GM12864 (cell line): Measurements from ENCODE around the gene GMPR.
A peak's percentile ranks its signal among the peaks of the same experiment; 100 is the strongest.

Source experiments
- DNase-seq: peaks from one replicate; pipeline ENCODE4 v3.0.0-alpha.2; 2011; ENCODE audit warnings: low read depth
- H3K4me3 ChIP-seq: 2 replicates; pipeline ENCODE4 v1.5.1; 2011; ENCODE audit warnings: mild to moderate bottlenecking, low read depth, low read length, control low read depth
- CTCF ChIP-seq: IDR thresholded peaks from 2 replicates; pipeline ENCODE4 v1.5.1; 2011; ENCODE audit warnings: low read depth, mild to moderate bottlenecking, moderate library complexity, low read length, control low read depth, inconsistent platforms; ENCODE audit errors: missing control alignments

Gene GMPR

DNA sequence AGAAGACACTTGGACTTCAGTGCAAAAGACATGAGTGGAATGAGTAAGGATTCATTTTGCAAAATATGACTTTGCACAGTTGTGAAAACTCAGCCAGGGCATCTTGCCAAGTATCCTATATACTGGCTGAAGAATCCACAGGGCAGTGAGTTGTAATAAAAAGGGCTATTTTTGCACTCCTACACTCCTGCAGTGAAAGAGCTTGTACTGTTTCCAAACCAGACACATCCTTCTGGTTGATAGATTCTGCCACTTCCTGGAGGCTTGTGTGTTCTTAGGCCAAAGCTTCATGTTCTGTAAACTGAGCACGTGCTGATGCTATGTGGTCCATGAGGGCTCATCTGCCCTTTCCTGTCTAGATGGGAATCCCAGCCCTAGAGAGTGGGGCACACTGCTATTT, 34.9 kb downstream of the GMPR start:
- TF ChIP-seq CTCF: no peak
- no peak for DNase-seq
- H3K4me3 ChIP-seq: no peak overlapping the region

GRCh38 chr6:16274483-16274882, 36.1 kb downstream of the GMPR start:
- TF ChIP-seq CTCF: no peak
- H3K4me3 ChIP-seq: no peak overlapping the region
- no peak for DNase-seq

GRCh38 chr6:16274885-16275589, 36.6 kb downstream of the GMPR start:
- DNase-seq: no peak
- no peak for TF ChIP-seq CTCF
- no peak overlapping the region for H3K4me3 ChIP-seq

DNA sequence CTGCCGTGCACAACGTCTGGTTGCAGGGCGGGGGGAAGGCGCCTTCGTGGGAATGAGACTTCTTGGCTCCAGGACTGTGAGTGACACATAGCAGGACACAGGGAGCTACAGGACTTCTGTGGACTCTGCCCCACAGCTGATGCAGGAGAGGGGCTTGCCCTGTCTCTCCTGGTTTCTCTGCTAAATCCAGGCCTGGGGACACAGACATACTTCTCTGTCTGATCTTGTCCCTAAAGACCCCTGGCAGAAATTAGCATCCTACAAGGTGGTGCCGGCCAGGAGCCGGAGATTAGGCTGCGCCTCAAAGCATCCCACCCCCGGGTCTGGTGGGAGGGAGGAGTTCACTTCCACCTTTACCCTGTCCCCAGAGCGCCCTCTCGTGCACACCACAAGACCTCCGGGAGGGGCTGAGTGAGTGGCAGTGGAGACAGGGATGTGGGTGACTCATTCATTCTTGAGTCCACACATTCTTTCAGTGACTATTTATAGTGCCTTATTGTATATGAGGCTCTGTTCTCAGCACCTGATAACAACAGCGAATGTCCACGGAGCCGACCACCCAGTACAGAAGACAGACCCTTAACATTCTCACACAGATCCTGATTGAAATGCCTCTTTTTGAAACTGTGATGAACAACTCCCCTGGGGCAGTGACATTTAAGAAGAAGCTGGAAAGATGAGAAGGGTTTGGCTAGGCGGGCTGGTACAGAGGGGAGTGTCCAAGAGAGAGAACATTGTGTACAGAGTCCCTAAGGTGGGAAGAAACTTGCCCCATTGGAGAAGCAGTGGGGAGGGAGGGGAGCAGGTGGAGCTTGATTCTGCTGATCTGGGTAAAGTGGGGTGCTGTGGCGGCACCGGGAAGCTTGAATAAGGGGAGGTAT, 39.0 kb downstream of the GMPR start:
- TF ChIP-seq CTCF: peak; percentile 58
- peak; percentile 19 for DNase-seq
- H3K4me3 ChIP-seq: no peak overlapping the region

- no peak for TF ChIP-seq CTCF
Measured at GRCh38 chr6:16278048-16278724, 39.8 kb downstream of the GMPR start.

DNA sequence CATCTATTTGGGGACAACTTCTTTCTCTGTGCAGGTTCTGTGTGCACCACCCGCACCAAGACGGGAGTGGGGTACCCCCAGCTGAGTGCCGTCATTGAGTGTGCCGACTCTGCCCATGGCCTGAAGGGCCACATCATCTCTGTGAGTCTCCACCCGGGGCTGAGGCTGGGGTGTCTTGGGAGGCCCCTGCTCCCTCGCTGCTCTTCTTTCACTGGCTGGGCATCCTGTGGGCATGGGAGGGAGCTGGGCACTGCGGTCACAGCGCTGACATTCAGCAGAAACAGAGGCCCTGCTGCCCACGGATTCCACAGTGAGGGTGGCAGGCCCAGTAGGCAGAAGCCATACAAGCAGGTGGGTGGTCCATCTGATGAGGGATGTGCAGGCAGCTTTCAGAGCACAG, 40.4 kb downstream of the GMPR start:
- DNase-seq: no peak
- TF ChIP-seq CTCF: no peak

More at GRCh38 chr6:16278048-16278724, 39.8 kb downstream of the GMPR start:
- no peak overlapping the region for H3K4me3 ChIP-seq
- no peak for DNase-seq

More for the DNA sequence above, 40.4 kb downstream of the GMPR start:
- H3K4me3 ChIP-seq: no peak overlapping the region
